ENCODE results near the gene RNF223.

Gene RNF223

DNA sequence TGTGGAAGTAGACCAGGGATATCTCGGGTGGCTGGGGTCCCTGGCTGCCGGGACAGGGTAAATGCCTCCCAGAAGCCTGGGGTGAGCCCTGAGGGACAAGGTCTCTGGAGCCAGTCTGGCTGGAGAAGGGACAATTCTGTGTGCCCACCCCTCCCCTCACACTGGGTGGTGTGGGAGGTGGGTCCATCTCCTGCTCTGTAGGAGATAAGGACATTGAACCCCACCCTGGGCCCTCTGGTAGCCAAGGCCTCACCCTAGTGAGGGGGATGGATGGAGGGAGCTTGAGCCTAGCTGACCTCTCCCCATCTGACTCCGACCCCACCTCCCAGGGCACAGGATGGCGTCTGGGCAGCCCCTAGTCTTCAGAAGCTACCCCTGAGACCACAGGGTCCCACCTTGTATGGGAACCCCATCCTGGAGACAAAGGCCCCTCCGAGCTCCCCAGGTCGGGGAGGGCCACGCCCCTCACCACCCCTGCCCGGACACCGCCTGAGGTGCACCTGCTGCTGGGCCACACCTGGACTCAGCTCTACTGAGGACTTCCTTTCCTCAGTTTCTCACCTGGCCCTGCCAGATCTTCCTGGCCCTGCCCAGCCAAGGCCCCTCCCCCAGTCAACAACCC lies 49.8 kb downstream of the RNF223 start:
- no peak for DNase-seq

DNA sequence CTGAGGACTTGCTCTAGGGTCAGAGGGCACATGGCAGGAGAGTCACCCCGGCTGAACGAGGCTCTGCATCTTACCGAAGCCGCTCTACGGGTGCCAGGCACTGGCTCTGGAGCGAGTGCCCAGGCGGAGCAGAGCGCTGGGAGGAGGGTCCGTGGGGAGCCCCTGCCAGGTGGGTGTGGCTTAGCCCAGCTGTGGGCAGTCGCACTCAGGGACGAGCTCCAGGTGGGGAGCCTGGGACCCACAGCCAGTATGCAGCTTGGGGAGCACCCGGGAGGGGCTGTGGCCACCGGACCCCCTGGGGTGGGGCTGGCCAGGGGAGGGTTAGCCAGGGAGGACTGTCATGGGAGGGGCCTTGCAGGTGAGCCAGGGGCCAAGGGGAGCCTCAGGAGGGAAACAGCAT lies 50.4 kb downstream of the RNF223 start:
- no peak for DNase-seq

DNA sequence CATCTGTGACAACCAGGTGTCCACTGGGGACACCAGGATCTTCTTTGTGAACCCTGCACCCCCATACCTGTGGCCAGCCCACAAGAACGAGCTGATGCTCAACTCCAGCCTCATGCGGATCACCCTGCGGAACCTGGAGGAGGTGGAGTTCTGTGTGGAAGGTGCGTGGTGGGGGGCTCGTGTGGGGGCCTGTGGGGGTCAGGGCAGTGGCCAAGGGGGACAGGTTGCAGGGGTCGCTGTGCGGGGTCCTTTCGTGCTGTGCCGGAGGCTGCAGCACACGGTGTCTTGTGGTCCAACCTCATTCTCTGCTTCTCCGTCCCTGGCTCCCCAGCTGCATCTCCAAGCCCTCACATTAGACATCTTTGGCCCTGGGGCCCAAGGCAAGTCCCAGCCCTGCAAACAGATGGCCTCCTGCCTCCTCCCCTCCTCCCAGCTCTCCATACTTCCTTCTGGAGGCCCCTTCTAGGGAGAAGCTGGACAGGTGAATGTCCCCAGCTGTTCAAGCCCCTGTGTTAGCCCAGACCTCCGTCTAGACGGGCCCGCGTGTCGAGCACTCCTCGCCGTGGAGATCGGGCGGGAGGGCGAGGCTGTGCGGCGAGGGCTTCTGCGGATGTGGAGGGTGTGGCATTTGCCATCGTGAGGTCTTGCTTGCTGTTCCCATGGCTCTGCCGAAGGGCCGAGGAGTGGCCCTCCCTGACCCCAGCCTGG lies 51.6 kb downstream of the RNF223 start:
- no peak for DNase-seq

GRCh38 chr1:1021920-1022259 lies 52.2 kb downstream of the RNF223 start:
- no peak for DNase-seq

DNA sequence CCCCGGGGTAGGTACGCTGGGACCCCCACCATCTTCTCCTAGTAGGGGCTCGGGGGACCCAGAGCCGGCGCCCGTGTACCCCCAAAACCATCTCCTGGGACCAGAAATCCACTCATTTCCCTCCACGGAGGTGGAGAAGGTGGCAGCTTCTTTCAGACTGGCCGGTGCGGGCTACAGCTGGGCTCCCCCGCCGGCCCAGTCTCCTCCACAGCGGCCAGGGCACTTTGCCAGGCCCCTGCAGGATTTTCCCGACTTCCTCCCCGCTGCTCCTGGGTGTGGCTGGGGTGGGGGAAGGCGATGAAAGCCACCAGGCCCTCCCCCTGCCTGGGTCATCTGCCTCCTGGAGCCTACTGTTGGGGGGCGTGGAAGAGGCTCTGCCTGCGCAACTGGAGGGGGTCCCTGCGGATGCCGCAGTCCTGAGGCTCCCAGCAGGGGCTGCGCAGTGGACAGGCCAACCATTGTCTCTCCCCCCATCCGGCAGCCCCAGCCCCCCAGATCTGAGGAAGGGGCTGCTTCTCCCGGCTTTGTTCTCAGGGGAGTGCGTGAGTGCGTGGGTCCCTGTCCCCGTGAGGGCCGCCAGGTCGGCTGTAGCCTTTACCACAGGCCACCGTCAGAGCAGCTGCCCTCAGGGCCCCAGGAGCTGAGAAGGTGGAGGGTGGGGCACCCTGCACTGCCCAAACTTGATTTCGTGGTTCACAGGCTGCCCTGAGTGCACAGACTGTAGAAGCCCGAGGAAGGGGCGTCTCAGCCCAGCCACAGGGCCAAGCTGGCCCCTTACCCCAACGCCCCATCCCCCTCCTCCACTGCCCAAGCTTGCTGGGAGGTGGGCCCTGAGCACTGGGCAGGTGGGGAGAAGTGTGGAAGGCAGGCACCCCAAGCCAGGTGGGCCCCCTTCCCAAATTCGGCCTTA lies 52.8 kb downstream of the RNF223 start:
- no peak for DNase-seq

Measured in stimulated activated CD4-positive, alpha-beta T cell treated with anti-CD3 and anti-CD28 coated beads, Interleukin-4, amount 100 ng/mL, for 24 hours (primary cell).